Breast epithelium (tissue), 3 donors: ENCODE measurements around the gene CAPZA1.

ENCODE experiments used
- POLR2AphosphoS5 ChIP-seq, 3 donors: sonication (generic); formaldehyde crosslinking; IDR thresholded peaks; one replicate each; pipeline ENCODE4 v1.6.1; 2017; ENCODE audit warnings: antibody characterized with exemption in 3 of 3
- TF ChIP-seq, protein P1 (sequence below), 3 donors: fragments of 450-650 bp; IDR thresholded peaks; one replicate each; pipeline ENCODE4 v1.5.1; 2016 to 2017; ENCODE audit warnings: antibody characterized with exemption in 3 of 3, mild to moderate bottlenecking in 3 of 3, moderate library complexity in 3 of 3

DNA sequence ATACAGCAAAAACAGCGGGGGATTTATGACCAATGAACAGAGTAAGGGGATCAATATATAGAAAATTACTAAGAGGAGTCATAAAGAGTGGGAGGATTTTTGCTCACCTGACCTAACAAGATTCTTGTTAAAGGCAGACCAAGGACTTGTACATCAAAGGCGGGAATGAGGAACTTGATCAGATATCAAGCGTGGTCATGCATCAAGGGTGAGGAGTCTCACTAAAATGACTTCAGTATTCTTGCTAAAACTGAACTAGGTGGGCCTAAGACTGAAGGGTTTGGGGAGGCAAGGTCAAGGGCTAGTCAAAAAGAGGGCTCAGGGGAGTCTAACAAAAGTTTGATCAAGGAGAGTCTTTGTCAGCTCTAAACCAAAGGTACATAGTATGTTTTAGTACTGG is 56.9 kb downstream of the CAPZA1 start:
- TF ChIP-seq, protein P1, sequence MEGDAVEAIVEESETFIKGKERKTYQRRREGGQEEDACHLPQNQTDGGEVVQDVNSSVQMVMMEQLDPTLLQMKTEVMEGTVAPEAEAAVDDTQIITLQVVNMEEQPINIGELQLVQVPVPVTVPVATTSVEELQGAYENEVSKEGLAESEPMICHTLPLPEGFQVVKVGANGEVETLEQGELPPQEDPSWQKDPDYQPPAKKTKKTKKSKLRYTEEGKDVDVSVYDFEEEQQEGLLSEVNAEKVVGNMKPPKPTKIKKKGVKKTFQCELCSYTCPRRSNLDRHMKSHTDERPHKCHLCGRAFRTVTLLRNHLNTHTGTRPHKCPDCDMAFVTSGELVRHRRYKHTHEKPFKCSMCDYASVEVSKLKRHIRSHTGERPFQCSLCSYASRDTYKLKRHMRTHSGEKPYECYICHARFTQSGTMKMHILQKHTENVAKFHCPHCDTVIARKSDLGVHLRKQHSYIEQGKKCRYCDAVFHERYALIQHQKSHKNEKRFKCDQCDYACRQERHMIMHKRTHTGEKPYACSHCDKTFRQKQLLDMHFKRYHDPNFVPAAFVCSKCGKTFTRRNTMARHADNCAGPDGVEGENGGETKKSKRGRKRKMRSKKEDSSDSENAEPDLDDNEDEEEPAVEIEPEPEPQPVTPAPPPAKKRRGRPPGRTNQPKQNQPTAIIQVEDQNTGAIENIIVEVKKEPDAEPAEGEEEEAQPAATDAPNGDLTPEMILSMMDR (IDR thresholded peaks at IDR 0.05): no peak
- TF ChIP-seq POLR2AphosphoS5 (IDR thresholded peaks at IDR 0.05): no peak
